Inflammatory macrophage (primary cell): ENCODE measurements around the gene SMIM22.

ENCODE experiments used
- DNase-seq, 2 donors: peaks; one replicate each; pipeline ENCODE4 v3.0.0-alpha.2; 2020 to 2022

Gene SMIM22

DNA sequence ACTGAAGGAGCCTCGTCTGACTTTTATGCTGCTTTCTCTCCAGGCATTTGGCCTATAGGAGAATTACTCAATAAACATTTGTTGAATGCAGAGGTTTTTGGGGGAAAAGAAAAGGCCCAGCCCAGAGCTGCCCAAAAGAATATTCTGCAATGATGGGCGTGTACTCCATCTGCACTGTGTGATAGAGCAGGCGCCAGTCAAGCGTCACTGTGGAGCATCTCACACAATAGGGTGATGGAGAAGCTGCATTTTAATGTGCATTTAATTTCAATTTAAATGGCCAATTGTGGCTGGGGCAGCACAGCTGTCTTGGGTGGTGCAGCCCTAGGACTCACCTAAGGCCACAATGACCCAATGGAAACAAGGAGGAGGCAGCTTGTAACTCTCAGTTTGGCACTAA is 31.4 kb downstream of the SMIM22 start:
- no peak for DNase-seq

GRCh38 chr16:4826980-4827379 is 31.8 kb downstream of the SMIM22 start:
- DNase-seq, result no peak

DNA sequence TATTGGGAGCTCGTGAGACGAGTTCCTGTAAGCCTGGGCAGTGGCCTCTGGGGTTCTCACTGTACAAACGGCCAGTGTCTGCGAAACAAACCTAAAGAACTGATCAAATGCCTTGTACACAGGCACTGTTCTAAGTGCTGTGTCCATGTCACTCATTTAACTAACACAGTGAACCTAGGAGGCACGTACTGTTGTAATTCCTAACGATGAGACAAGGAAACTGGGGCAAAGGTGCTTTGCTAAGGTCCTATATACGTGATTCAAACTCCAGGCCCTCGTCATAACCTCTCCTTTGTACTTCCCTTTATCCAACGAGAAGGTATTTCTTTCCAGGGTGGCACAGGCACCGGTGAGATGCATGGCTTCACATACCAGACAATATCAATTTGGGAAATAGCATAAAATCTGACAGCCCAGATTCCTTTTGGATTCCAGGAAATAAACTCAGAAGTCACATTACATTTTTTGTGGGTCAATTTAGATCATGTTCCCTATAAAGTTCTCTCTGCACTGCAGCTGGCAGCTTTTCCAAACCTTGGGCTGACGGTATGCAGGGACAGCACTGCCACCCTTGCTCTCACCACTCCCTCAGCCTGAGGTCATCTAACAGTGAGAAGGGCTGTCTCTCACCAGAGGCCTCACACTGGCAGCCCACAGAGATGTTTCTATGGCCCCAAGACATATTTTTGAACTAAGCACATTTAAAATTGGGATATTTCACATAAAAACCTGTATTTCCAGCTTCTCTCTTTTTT is 33.6 kb downstream of the SMIM22 start:
- DNase-seq, result no peak

DNA sequence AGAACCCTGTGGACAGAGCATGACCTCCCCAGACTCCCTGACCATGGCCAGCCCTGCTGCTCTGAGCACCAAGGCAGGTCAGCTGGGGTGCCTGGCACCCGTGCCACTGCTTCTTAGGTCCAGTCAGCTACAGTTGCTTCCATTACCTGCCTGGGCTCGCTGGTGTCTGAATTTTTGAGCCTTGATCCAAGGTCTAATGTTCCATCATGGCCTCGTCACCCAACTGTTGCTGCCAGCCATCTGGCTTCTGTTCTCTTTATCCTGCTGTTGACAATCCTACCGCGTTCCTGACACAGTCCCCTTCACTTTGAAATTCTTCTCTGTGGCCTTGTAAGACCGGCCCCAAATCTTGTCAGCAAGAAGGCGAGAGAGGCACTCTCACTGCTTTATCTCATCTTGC is 35.2 kb downstream of the SMIM22 start:
- DNase-seq, result no peak

DNA sequence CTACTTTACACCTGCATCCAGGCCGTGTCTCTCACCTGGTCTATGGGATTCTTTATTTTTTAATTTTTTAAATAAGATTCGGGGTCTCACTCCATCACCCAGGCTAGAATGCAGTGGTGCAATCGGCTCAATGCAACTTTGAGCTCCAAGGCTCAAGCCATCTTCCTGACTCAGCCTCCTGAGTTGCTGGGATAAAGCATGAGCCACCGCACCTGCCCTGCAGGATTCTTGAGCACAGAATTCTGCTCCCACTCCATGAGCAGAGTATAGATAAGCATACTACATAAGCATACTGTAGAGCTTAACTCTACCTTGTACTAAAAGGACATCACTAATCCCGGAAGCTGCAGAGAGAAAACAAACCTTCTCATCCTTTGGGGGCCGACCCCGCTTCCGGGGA is 36.4 kb downstream of the SMIM22 start:
- DNase-seq, result no peak

DNA sequence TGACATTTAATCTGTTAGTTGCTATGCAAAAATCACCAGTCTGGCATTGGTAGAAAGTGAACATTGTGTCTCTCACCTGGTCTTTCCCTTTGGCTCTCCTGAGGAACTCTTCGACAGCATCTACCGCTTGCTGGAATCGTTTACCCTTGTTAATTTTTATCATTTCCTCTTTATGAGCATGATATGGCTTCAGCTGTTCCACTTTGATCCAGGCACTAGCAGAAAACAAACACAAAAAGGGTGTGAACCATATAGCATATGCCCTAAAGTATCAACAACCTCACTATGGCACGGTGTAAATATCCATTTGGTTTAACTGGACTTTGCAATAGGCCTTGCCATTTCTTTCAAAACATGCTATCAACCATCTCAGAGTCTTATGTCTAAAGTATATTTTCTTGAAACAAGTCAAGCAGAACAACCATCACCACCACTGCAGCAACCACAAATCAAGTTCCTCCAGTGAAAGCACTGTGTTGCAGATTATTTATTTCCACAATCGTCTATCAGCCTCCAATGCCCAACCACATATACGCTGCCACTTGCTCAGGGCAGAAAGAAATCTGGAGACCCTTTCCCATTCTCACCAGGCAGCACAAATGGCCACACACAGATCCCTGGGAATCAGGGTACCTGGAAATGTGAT is 37.7 kb downstream of the SMIM22 start:
- no peak for DNase-seq

DNA sequence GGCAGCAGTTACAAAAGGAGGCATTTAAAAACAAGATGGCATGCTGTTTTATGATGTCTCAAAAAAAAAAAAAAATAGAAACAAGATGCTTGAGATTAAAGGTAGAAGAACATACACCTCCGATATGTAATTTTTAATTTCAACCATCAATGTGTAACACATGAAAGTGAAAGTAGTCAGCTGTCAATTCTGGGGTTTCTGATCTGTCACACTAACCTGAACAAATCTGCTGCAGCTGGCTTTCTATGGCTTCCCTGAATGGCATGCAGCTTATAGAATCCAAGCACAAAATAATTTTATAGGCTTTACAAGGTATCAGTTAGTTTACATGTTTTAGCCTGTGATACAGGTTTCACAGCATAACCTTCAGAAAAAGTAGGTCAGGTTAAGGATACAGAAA is 38.4 kb downstream of the SMIM22 start:
- DNase-seq, result no peak

DNA sequence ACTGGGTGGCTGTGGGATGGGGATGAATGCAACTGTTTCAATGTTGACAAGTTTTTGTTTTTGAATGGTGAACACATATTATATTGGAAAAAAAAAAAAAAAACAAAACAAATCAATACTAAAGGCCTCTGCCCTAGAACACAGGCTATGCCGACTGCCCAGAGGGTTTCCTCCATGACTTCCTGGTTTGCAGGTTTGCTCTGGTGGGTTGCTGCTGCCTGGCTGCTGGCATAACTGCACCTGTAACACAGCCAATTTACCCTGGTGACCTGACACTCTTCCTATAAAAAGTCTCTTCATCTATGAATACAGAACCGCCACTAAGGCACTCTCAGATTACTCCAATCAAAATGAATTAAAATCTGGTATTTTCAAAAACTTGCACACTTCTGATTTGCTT is 41.6 kb downstream of the SMIM22 start:
- no peak for DNase-seq

DNA sequence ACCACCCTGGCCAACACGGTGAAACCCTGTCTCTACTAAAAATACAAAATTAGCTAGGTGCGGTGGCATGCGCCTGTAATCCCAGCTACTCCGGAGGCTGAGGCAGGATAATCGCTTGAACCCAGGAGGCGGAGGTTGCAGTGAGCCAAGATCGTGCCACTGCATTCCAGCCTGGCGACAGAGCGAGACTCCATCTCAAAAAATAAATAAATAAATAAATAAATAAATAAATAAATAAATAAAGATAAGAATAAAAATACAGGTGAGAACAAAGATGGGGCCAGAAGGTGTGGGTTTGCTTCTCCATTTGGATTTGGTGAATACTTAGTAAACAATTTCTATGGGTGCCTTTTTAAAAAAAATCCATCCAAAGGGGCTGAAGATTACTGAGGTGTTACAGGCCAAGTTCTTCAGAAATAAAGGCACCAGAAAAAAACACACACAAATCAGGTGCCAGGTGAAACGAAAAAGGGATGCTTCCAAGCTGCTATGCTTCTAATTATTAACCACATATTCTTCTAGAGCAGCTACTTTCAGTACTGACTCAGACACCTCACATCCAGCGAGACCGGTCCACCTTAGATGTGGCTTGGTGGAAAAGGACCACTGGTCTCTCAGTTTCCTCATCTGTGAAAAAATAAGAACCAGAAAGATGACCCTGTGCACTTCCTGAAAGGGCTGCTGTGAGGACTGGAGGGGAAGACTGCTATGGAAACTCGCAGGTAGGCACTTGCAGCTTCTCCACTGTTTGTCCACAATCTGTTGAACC is 42.7 kb downstream of the SMIM22 start:
- no peak for DNase-seq

DNA sequence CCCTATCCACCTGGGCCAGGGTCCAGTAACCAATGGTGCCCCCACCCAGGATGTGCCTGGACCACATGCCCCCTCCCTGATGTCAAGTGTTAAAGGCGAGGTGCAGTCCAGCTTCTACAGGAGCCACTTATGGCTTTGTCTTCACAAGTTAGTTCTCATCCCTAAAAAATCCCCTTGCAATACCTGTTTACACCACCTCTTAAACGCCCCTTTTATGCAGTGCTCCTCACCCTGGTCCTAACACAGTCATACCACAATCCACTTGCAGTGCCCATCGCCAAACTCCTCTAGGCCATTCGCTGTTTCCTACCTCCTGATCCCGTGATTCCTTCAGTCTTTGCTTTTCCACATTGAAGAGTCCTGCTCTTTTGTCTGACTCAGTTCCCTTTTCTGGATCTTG is 44.8 kb downstream of the SMIM22 start:
- DNase-seq, result no peak

GRCh38 chr16:4840984-4841383 is 45.8 kb downstream of the SMIM22 start:
- DNase-seq, result no peak
